GM18868 (cell line): ENCODE data around the gene STUM.
"Not testable (repeated sequence)": the region's sequence is repeated elsewhere in the genome, so short reads cannot be mapped to it uniquely, and the experiment has no call there.

Experiments
- ATAC-seq: cut with Tn5 transposase; IDR thresholded peaks from one replicate; pipeline ENCODE4 v1.9.1; 2021; ENCODE audit warnings: mild to moderate bottlenecking, moderate library complexity; ENCODE audit not compliant: unreplicated experiment

The STUM gene

GRCh38 chr1:226635456-226635941 is 86.9 kb downstream of the STUM start:
- ATAC-seq: no peak

- no peak for ATAC-seq
These were observed 88.2 kb downstream of the STUM start for GRCh38 chr1:226636847-226637096.

GRCh38 chr1:226637147-226637935 is 88.8 kb downstream of the STUM start:
- ATAC-seq: no peak

DNA sequence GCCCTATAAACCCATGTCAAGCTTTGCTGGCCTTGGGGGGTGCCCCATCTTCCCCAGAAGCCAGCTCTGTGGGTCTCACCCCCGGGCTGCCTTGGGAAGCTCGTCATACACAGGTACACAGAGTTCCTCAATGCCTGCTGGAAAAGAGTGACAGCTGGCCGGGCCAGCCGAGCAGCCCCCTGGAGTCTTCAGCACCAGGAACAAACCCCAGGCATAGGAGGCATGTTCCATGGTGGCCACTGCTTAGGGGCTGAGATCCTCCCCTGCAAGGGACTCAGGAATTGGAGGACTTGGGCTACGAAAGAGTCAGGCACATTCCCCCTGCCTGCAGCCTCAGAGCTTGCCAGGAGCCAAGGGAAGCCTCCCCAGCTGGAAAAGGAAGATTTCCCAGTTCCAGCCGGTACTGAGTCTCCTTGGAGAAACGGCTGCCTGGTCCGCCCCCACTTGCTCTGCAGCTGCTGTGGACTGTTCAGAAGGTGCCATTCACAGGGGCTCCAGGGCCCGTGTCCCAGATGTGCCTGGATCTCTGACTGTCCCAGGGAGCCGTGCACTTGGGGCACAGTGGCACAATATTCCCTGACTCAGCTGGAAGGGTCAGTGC is 89.5 kb downstream of the STUM start:
- ATAC-seq: no peak

DNA sequence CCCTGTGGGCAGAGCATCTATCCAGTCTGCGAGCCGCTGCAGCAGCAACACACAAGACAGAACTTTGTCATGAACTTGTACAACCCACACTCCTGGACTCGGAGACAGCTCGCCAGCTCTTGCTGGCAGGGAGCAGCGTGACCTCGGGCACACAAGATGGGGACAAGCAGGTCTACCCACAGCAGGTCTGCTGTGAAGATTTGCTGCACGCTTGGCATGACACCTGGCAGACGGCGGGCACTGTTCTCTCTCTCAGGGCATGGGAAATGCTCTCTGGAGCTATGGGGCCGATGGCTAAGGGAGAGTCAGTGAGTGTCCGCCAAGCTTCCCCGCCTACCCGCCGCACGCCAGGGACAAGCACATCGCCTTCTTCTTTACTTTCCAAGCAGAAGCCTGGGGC is 90.0 kb downstream of the STUM start:
- no peak for ATAC-seq

DNA sequence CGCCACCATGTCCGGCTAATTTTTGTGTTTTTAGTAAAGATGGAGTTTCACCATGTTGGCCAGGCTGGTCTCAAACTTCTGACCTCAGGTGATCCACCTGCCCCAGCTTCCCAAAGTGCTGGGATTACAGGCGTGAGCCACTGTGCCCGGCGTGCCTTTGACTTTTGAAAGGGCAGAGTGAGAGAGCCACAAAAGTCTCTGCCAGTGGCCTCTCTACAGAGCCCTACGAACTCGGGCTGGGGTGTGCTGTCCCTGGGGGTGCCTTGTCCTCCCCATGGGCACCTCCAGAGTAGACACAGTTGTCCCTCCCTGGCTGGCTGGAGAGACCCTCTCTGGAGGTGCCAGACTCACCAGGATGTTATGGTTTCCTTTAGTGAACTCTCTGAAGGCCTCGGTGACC is 90.6 kb downstream of the STUM start:
- ATAC-seq: not testable (repeated sequence)

GRCh38 chr1:226639631-226640061 is 91.1 kb downstream of the STUM start:
- no peak for ATAC-seq

DNA sequence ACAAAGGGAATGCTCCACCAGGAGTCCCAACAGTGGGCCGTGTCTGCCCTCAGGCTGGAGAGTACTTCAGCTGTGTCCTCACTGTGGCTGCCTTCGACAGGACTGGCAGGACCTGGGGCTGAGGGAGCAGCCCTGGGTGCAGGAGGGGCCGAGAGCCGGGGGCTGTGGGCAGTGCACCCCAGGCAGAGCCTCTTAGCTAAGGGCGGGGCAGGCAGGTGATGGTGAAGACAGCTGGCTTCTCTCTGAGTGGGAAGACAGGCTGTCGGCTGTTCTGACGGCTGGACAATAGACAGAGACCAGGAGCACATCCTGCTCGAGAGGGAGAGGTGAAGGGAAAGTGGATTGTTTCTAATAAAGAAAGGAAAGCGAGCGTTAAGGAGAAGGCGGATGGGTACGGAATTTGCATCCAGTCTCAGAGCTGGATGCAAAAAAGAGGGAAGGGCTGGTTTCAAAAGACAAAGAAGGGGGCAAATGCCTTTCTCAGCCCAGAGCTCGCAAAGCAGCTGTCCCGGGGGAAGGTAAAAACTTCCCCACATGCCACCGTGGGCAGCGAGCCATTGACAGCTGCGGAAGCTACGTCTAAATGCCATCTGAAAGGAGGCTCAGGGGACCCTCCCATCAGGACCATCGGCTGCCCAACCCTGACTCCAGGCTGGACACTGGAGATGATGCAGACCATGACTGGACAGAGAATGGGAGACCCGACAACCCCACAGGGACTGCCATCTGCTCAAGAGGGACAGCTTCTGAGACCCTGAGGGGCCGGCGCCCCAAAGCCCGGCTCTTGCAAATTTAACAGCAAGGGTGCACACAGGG is 92.0 kb downstream of the STUM start:
- ATAC-seq: no peak

GRCh38 chr1:226641671-226642231 is 93.2 kb downstream of the STUM start:
- no peak for ATAC-seq

GRCh38 chr1:226642421-226642820 is 93.9 kb downstream of the STUM start:
- no peak for ATAC-seq

GRCh38 chr1:226643177-226643576 is 94.6 kb downstream of the STUM start:
- ATAC-seq: peak; percentile 80

DNA sequence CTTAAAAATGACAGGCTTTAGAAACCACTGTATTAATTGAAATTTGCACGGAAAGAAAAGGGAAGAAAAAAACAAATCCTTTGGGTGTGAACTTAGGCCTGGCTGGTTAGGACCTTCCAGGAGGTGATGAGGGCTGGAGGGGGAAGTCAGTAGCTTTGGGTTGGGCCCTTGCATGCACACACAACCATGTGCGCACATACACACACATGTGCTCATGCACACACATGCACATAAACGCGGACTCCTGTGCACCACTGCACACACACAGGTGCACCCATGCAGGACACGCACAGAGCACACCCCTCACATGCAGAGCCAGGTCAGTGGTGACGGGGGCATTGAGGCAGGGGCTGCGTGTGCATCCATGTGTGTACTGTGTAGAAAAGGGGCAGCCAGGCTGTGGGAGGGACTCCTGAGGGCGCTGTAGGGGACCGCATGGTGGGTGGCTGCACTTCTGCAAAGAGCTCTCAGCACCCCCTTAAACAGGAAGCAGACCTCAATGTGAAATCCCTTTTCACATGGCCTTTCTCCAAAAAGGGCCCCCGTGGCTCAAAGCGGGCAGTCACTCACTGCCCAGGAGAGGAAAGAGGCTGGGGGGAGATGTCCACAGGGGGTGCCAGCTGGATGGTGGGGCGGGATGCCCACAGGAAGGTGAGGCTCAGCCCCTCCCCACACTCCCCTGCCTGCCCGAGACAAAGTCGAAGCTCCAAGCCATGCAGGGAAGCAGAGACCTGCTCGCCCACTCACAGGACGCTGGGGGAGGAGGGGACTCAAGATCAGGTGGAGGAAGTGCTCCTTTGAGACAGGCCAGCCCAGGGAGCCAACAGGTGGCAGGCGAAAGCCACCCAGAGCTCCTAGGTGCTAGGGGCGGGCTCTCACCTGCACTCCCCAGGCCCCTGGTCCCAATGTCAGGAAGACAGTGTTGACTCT is 95.3 kb downstream of the STUM start:
- peak; percentile 45 for ATAC-seq

GRCh38 chr1:226644541-226645176 is 96.1 kb downstream of the STUM start:
- peak; percentile 1 for ATAC-seq

GRCh38 chr1:226645279-226645976 is 96.9 kb downstream of the STUM start:
- ATAC-seq: no peak

DNA sequence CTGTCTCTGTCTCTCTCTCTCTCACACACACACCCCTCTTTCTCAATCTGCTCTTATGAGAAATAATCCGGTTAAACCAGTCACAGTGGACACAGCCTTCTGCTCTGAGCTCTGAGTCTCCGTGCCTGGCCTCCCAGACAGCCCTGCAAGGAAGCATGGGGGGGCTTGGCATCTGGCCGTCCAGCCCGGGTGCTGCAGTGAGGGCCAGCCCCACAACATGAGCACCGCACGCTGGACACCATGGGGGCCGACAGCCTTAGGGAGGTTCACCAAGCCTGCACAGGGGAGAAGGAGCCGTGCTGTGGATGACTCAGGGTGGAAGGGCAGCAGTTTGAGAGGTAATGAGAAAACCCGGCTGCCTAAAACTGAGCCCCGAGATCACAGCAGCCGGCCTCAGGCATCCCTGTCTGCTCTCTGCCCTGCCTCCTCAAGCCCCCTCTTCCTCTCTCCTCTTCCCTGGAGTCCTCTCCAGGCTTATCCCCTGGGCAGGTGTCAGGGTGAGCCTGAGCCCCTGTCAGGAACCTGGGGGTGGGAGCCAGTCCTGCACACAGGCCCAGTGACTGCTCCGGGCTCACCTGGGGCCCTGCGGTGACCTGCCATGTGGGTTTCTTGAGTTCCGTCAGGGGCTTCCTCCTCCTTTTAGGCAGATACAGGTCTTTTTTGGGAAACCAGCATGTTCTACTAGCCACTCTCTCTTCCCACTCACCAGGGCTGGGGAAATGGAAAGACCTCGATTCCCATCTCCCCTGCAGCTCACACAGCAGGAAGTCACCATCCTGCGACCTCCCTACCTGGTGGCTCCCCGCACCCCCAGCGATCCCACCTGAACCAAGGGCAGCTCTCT is 97.7 kb downstream of the STUM start:
- ATAC-seq: no peak

DNA sequence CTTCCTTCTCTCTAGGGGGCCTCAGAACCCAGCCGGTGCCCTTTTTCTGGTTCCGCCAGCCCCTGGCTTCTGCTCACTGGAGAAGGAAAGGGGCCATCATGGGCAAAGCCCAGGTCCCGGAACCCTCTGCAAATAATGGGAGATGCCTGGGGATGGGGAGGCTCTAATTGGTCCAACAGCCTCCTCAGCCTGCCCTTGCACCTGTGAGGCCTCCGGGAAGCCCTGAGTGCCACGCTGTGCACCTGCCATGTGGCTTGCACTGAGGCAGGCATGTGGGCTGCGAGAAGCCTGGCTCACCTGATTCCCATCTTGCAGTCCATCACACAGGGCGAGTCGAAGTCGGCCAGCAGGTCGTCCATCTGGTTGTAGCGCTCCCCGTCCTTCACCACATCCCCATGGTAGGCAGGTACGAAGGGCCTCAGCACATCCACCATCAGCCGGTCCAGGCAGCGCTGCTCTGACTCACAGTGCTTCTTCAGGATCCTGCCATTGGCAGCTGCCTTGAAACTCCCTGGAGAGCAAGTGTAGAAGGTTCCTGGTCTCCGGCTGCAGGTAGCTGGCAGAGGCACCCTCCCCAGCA is 98.4 kb downstream of the STUM start:
- ATAC-seq: no peak

DNA sequence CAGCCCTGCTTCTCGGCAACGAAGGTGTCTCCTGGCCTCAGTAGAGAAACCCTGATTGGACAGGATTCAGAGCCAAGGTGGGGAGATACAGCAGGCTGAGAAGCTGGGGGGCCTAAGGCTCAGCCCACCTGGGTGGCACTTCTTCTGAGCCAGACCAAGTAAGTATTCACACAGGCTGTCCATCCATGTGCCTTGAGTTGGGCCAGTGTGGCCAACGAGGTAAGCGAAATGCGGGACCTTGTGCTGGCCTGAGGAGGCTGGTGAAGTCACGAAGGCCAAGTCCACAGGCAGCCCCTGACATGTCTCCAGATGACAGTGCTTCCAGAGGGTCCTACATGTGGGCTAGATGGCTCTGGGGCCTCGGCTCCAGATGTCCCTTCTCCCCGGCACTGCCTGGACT is 99.2 kb downstream of the STUM start:
- ATAC-seq: no peak

GRCh38 chr1:226648421-226648820 is 99.9 kb downstream of the STUM start:
- no peak for ATAC-seq
